OCI-LY1 (cell line): Measurements from ENCODE around the gene ZAP70.
"Not testable (repeated sequence)": the region's sequence is repeated elsewhere in the genome, so short reads cannot be mapped to it uniquely, and the experiment has no call there.

Source experiments
- H2AFZ ChIP-seq: fragments of 200-600 bp; sonication (generic), shearing (Covaris generic); 2 replicates; pipeline ENCODE4 v1.6.0; 2014; ENCODE audit warnings: antibody characterized with exemption, mild to moderate bottlenecking, low read length
- H3F3A ChIP-seq: fragments of 200-600 bp; sonication (generic), shearing (Covaris generic); 2 replicates; pipeline ENCODE4 v1.6.0; 2014; ENCODE audit warnings: mild to moderate bottlenecking, antibody characterized with exemption, low read length, moderate library complexity; ENCODE audit not compliant: insufficient read depth
- H3K27ac ChIP-seq: fragments of 200-600 bp; sonication (generic); 2 replicates; pipeline ENCODE4 v1.5.1; 2014; ENCODE audit warnings: low read length, mixed run types, mild to moderate bottlenecking, low read depth; ENCODE audit not compliant: poor library complexity, severe bottlenecking
- H3K27me3 ChIP-seq: fragments of 200-600 bp; sonication (generic); 2 replicates; pipeline ENCODE4 v1.6.0; 2014; ENCODE audit warnings: antibody characterized with exemption, mild to moderate bottlenecking, low read length, moderate library complexity; ENCODE audit not compliant: insufficient read depth
- H3K36me3 ChIP-seq: fragments of 200-600 bp; sonication (generic); 2 replicates; pipeline ENCODE4 v1.6.1; 2014; ENCODE audit warnings: mild to moderate bottlenecking, antibody characterized with exemption, low read length, moderate library complexity, mixed read lengths; ENCODE audit not compliant: insufficient read depth
- H3K4me1 ChIP-seq: fragments of 200-600 bp; sonication (generic); 2 replicates; pipeline ENCODE4 v1.5.1; 2014; ENCODE audit warnings: mild to moderate bottlenecking, low read length, moderate library complexity; ENCODE audit not compliant: insufficient read depth, severe bottlenecking
- H3K4me2 ChIP-seq: fragments of 200-600 bp; sonication (generic), shearing (Covaris generic); 2 replicates; pipeline ENCODE4 v1.6.1; 2014; ENCODE audit warnings: low read length
- H3K4me3 ChIP-seq: fragments of 200-600 bp; sonication (generic); 2 replicates; pipeline ENCODE4 v1.5.1; 2014; ENCODE audit warnings: low read length, low read depth, mild to moderate bottlenecking, mixed read lengths; ENCODE audit not compliant: poor library complexity, severe bottlenecking
- H3K79me2 ChIP-seq: fragments of 200-600 bp; shearing (Covaris generic); 2 replicates; pipeline ENCODE4 v1.6.1; 2016; ENCODE audit warnings: mixed run types, low read length, mixed read lengths; ENCODE audit not compliant: insufficient read depth
- H3K9ac ChIP-seq: fragments of 200-600 bp; sonication (generic), shearing (Covaris generic); 2 replicates; pipeline ENCODE4 v1.6.1; 2014; ENCODE audit warnings: mild to moderate bottlenecking, low read length, mixed read lengths
- H3K9me2 ChIP-seq: fragments of 200-600 bp; sonication (generic), shearing (Covaris generic); 2 replicates; pipeline ENCODE4 v1.6.1; 2014; ENCODE audit warnings: low read depth, mild to moderate bottlenecking, low read length, mixed read lengths
- H3K9me3 ChIP-seq: fragments of 200-600 bp; shearing (Covaris generic); 2 replicates; pipeline ENCODE4 v1.6.1; 2014; ENCODE audit warnings: low read length, mixed read lengths
- H4K20me1 ChIP-seq: fragments of 200-600 bp; sonication (generic), shearing (Covaris generic); 2 replicates; pipeline ENCODE4 v1.6.0; 2016; ENCODE audit warnings: mild to moderate bottlenecking, low read length; ENCODE audit not compliant: insufficient read depth
- CTCF ChIP-seq: fragments of 200-600 bp; sonication (generic), shearing (Covaris generic); IDR thresholded peaks from 2 replicates; pipeline ENCODE4 v1.5.1; 2017; ENCODE audit warnings: mild to moderate bottlenecking, antibody characterized with exemption, low read length, moderate library complexity, mixed read lengths
- EZH2 ChIP-seq: fragments of 200-600 bp; sonication (generic), shearing (Covaris generic); IDR thresholded peaks from 2 replicates; pipeline ENCODE4 v1.8.0; 2017; ENCODE audit warnings: borderline replicate concordance, mixed run types, mild to moderate bottlenecking, antibody characterized with exemption, low read length, moderate library complexity, mixed read lengths

The ZAP70 gene

GRCh38 chr2:97675430-97676113, 37.8 kb upstream of the ZAP70 start:
- H4K20me1 ChIP-seq, result no peaks in the 10 kb centered on the region
- no peaks in the 10 kb centered on the region for H3K9me3 ChIP-seq
- no peak for TF ChIP-seq CTCF
- TF ChIP-seq EZH2, result no peak
- no peaks in the 10 kb centered on the region for H3K36me3 ChIP-seq
- H3K4me2 ChIP-seq, result no peak overlapping the region
- H3K4me1 ChIP-seq, result no peaks in the 10 kb centered on the region
- no peaks in the 10 kb centered on the region for H3K9me2 ChIP-seq
- H3K4me3 ChIP-seq, result no peak overlapping the region
- no peak overlapping the region for H3K9ac ChIP-seq
- H3K27ac ChIP-seq, result no peak overlapping the region
- no peaks in the 10 kb centered on the region for H3K27me3 ChIP-seq
- H2AFZ ChIP-seq, result no peak overlapping the region
- H3K79me2 ChIP-seq, result no peaks in the 10 kb centered on the region
- no peaks in the 10 kb centered on the region for H3F3A ChIP-seq

- no peaks in the 10 kb centered on the region for H3K9me2 ChIP-seq
- no peaks in the 10 kb centered on the region for H3K27me3 ChIP-seq
- no peaks in the 10 kb centered on the region for H3F3A ChIP-seq
- no peak overlapping the region for H2AFZ ChIP-seq
- TF ChIP-seq CTCF, result no peak
- TF ChIP-seq EZH2, result no peak
- H3K4me2 ChIP-seq, result no peak overlapping the region
- no peaks in the 10 kb centered on the region for H3K9me3 ChIP-seq
- H3K27ac ChIP-seq, result no peak overlapping the region
- H3K36me3 ChIP-seq, result no peaks in the 10 kb centered on the region
- no peaks in the 10 kb centered on the region for H3K4me1 ChIP-seq
- H3K79me2 ChIP-seq, result no peaks in the 10 kb centered on the region
- no peak overlapping the region for H3K4me3 ChIP-seq
- H4K20me1 ChIP-seq, result no peaks in the 10 kb centered on the region
- H3K9ac ChIP-seq, result no peak overlapping the region
These were observed 36.8 kb upstream of the ZAP70 start for GRCh38 chr2:97676620-97677019.

GRCh38 chr2:97677480-97677879, 35.9 kb upstream of the ZAP70 start:
- Histone ChIP-seq H3K4me1 (no peaks in the 10 kb centered on the region), H3K9me2 (no peaks in the 10 kb centered on the region), H3K36me3 (no peaks in the 10 kb centered on the region), H3K79me2 (no peaks in the 10 kb centered on the region), H2AFZ (no peak overlapping the region), H3K27me3 (no peaks in the 10 kb centered on the region), H3K9me3 (no peaks in the 10 kb centered on the region), H4K20me1 (no peaks in the 10 kb centered on the region), H3K9ac (no peak overlapping the region), H3K4me3 (no peak overlapping the region), H3F3A (no peaks in the 10 kb centered on the region), H3K27ac (no peak overlapping the region), H3K4me2 (no peak overlapping the region)
- no peak for TF ChIP-seq EZH2

GRCh38 chr2:97678298-97678697, 35.1 kb upstream of the ZAP70 start:
- no peaks in the 10 kb centered on the region for H3K9me2 ChIP-seq
- H3F3A ChIP-seq, result no peaks in the 10 kb centered on the region
- H3K79me2 ChIP-seq, result no peaks in the 10 kb centered on the region
- no peak overlapping the region for H3K9ac ChIP-seq
- H3K4me1 ChIP-seq, result no peaks in the 10 kb centered on the region
- TF ChIP-seq EZH2 (no peak), CTCF (no peak)
- H3K36me3 ChIP-seq, result no peaks in the 10 kb centered on the region
- H3K27me3 ChIP-seq, result no peaks in the 10 kb centered on the region
- H3K4me3 ChIP-seq, result no peak overlapping the region
- no peaks in the 10 kb centered on the region for H3K9me3 ChIP-seq
- no peak overlapping the region for H2AFZ ChIP-seq
- no peak overlapping the region for H3K27ac ChIP-seq
- no peak overlapping the region for H3K4me2 ChIP-seq
- H4K20me1 ChIP-seq, result no peaks in the 10 kb centered on the region

GRCh38 chr2:97687235-97687634, 26.1 kb upstream of the ZAP70 start:
- not testable (repeated sequence) for H3K27me3 ChIP-seq, H3K9me3 ChIP-seq, H3K79me2 ChIP-seq, H3K36me3 ChIP-seq, H2AFZ ChIP-seq, H3K4me2 ChIP-seq, H3K9me2 ChIP-seq, H3F3A ChIP-seq, H3K9ac ChIP-seq, H3K4me3 ChIP-seq, H3K4me1 ChIP-seq, H3K27ac ChIP-seq, H4K20me1 ChIP-seq
